ENCODE measurements around the gene RNF113A.
A peak's percentile ranks its signal among the peaks of the same experiment; 100 is the strongest.

Gene RNF113A

GRCh38 chrX:119887721-119888425 is 16.3 kb upstream of the RNF113A start:
- peaks cover 11% of the 10 kb centered on the region; the same call in 1 of the 2 replicates for H3K27me3 ChIP-seq
- peak overlapping the region; percentile 53 for H3K4me2 ChIP-seq
- H4K20me1 ChIP-seq, result no peaks in the 10 kb centered on the region
- no peaks in the 10 kb centered on the region for H3K36me3 ChIP-seq
- H3K4me1 ChIP-seq, result no peaks in the 10 kb centered on the region
- TF ChIP-seq Cebpa-rat (IDR thresholded peaks at IDR 0.05), result no peak
- no peak overlapping the region for H3K9ac ChIP-seq
- H3K27ac ChIP-seq, result no peak overlapping the region
- peak overlapping the region; percentile 46; the same call in 1 of the 2 replicates for H3K4me3 ChIP-seq
- peaks cover 7% of the 10 kb centered on the region; the same call in 1 of the 2 replicates for H3K9me3 ChIP-seq

GRCh38 chrX:119885554-119886428 is 14.3 kb upstream of the RNF113A start:
- Histone ChIP-seq H3K4me2 (no peak overlapping the region), H3K4me1 (peaks cover under 1% of the 10 kb centered on the region; the same call in 1 of the 2 replicates), H3K27ac (no peak overlapping the region), H3K27me3 (peaks cover 11% of the 10 kb centered on the region; the same call in 1 of the 2 replicates), H3K9ac (no peak overlapping the region), H3K9me3 (peaks cover 7% of the 10 kb centered on the region; the same call in 1 of the 2 replicates), H3K36me3 (no peaks in the 10 kb centered on the region), H3K4me3 (no peak overlapping the region), H4K20me1 (no peaks in the 10 kb centered on the region)
- no peak for TF ChIP-seq Cebpa-rat (IDR thresholded peaks at IDR 0.05)

DNA sequence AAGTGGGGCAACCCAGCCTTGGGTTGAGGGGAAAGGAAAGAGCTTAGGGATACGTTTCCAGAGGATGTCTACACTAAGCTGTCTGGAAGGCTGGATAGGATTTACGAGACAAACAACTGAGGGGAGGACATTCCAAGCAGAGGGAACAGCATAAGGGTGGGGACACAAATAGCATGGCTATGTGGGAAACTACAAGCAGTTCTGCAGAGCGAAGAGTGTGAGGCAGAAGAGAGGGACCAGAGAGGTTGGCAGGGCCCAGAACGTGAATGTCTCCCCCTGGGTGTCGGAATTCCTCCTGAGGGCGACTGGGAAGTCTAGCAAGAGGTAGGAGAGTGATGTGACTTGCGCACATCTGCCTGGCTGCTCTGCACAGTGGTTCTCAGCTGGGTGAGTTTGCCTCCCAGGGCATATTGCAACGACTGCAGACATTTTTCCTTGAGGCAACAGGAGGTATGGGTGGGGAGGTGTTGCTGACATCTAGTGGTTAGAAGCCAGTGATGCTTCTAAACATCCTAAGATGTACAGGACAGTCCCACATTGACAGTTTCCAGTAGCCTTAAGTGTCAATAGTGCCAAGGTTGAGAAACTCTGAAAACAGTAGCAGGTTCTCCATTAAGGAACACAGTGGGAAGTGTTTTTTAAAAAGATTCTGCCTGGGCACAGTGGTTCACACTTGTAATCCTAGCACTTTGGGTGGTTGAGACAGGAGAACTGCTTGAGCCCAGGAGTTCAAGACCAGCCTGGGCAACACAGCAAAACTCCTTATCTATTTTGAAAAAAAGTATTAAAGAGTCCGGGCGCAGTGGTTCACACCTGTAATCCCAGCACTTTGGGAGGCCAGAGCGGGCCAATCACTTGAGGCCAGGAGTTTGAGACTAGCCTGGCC is 9.3 kb upstream of the RNF113A start:
- Histone ChIP-seq H3K27ac (no peak overlapping the region), H3K4me1 (peaks cover 13% of the 10 kb centered on the region), H3K36me3 (peaks cover 20% of the 10 kb centered on the region; the same call in 1 of the 2 replicates), H3K4me2 (no peak overlapping the region), H3K27me3 (no peaks in the 10 kb centered on the region), H3K9ac (no peak overlapping the region), H3K4me3 (no peak overlapping the region), H4K20me1 (peaks cover 4% of the 10 kb centered on the region; the same call in 1 of the 2 replicates), H3K9me3 (peaks cover 4% of the 10 kb centered on the region; the same call in 1 of the 2 replicates)
- TF ChIP-seq Cebpa-rat (IDR thresholded peaks at IDR 0.05), result no peak

GRCh38 chrX:119880076-119880475 is 8.5 kb upstream of the RNF113A start:
- H3K4me3 ChIP-seq, result no peak overlapping the region
- H3K9me3 ChIP-seq, result no peaks in the 10 kb centered on the region
- no peak overlapping the region for H3K27ac ChIP-seq
- H3K4me2 ChIP-seq, result no peak overlapping the region
- peaks cover 13% of the 10 kb centered on the region for H3K4me1 ChIP-seq
- H3K36me3 ChIP-seq, result peaks cover 27% of the 10 kb centered on the region
- H4K20me1 ChIP-seq, result peaks cover 11% of the 10 kb centered on the region; the same call in 1 of the 2 replicates
- no peaks in the 10 kb centered on the region for H3K27me3 ChIP-seq
- no peak overlapping the region for H3K9ac ChIP-seq
- no peak for TF ChIP-seq Cebpa-rat (IDR thresholded peaks at IDR 0.05)

DNA sequence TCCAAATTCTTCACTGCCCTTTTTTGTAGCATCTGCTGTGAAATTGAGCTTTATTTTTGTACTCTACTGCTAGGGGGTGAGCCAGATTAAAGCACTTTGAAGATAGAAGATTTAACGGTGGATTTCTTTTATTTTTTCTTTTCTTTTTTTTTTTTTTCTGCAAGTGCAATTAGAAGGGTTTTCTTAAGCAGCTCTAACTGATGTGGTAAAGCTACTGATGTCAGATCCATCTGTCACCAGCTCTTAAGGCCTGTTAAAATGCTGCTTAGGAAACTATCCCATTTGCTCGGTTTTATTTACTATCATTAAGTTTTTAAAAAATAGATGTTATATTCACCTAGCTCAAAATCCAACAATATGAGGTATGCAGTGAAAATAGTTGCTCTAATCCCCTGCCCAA is 7.2 kb upstream of the RNF113A start:
- H3K4me2 ChIP-seq, result no peak overlapping the region

GRCh38 chrX:119871245-119871598 is 311 bp downstream of the RNF113A start:
- H3K9ac ChIP-seq, result peak overlapping the region; percentile 85
- peak overlapping the region; percentile 83 for H3K27ac ChIP-seq
- no peak for TF ChIP-seq Cebpa-rat (IDR thresholded peaks at IDR 0.05)
- H3K9me3 ChIP-seq, result peaks cover 9% of the 10 kb centered on the region; the same call in 1 of the 2 replicates
- H3K4me1 ChIP-seq, result peaks cover 21% of the 10 kb centered on the region
- peak overlapping the region; percentile 78 for H3K4me2 ChIP-seq
- no peaks in the 10 kb centered on the region for H3K27me3 ChIP-seq
- peaks cover 13% of the 10 kb centered on the region for H3K36me3 ChIP-seq
- H4K20me1 ChIP-seq, result peaks cover 45% of the 10 kb centered on the region
- peak overlapping the region; percentile 73 for H3K4me3 ChIP-seq

More for the DNA sequence above, 7.2 kb upstream of the RNF113A start:
- Histone ChIP-seq H3K27ac (no peak overlapping the region), H3K9me3 (no peaks in the 10 kb centered on the region), H3K4me3 (no peak overlapping the region), H4K20me1 (peaks cover 23% of the 10 kb centered on the region), H3K4me1 (peaks cover 13% of the 10 kb centered on the region), H3K36me3 (peaks cover 30% of the 10 kb centered on the region), H3K9ac (no peak overlapping the region), H3K27me3 (no peaks in the 10 kb centered on the region)
- TF ChIP-seq Cebpa-rat (IDR thresholded peaks at IDR 0.05), result no peak

DNA sequence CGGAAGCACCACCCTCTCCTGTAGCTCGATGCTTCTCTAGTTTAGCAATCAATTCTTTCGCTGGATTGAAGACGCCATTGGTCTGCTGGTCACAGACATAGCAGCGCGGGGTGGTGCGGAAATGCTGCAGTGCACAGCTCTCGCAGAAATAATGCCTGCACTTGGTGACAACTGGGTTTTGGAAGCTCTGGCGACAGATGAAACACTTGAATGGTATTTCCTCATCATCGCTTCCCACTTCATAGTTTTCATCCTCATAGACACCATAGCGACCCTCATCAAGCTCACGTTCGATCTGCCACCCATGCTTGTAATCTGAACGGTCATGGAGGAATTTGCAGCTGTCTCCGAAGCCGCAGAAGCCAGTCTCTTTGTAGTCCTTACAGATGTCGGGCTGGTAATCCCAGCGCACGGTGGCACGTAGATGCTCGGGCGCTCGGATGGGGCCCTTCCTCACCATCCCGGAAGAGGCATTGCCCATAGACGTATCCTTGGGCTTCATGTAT is 854 bp downstream of the RNF113A start:
- H3K4me1 ChIP-seq, result peaks cover 21% of the 10 kb centered on the region
- peak overlapping the region; percentile 78 for H3K4me2 ChIP-seq
- H4K20me1 ChIP-seq, result peaks cover 39% of the 10 kb centered on the region
- no peaks in the 10 kb centered on the region for H3K27me3 ChIP-seq
- H3K9ac ChIP-seq, result peak overlapping the region; percentile 85
- peak overlapping the region; percentile 83 for H3K27ac ChIP-seq
- H3K9me3 ChIP-seq, result peaks cover 9% of the 10 kb centered on the region; the same call in 1 of the 2 replicates
- H3K4me3 ChIP-seq, result peak overlapping the region; percentile 73
- H3K36me3 ChIP-seq, result peaks cover 9% of the 10 kb centered on the region
- no peak for TF ChIP-seq Cebpa-rat (IDR thresholded peaks at IDR 0.05)

DNA sequence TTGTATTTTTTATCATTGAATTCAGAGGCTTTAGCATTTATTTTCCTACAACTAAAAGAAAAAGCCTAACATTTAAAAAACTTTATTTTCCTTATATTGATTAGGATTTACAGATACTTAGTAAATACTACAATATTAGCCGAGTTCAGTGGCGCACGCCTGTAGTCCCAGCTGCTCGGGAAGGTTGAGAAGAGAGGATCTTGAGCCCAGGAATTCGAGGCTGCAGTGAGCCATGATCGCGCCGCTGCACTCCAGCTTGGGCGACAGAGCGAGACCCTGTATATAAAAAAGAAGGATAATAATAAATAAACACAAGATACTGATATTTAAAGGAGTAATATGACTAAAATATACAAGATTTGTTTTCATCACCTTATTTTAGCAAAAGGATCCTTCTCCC is 18.1 kb downstream of the RNF113A start:
- peaks cover 15% of the 10 kb centered on the region; the same call in 1 of the 2 replicates for H3K36me3 ChIP-seq
- peaks cover 15% of the 10 kb centered on the region for H3K4me1 ChIP-seq
- H4K20me1 ChIP-seq, result no peaks in the 10 kb centered on the region
- H3K27me3 ChIP-seq, result no peaks in the 10 kb centered on the region
- no peak overlapping the region for H3K27ac ChIP-seq
- peak overlapping the region; percentile 65 for H3K9ac ChIP-seq
- H3K4me3 ChIP-seq, result peak overlapping the region; percentile 80
- no peak for TF ChIP-seq Cebpa-rat (IDR thresholded peaks at IDR 0.05)
- H3K4me2 ChIP-seq, result peak overlapping the region; percentile 73
- no peaks in the 10 kb centered on the region for H3K9me3 ChIP-seq

All from BLaER1 (cell line).